Astrocyte of the cerebellum (primary cell): ENCODE results near the gene CREB5.

Source experiments
- DNase-seq: peaks from one replicate; pipeline ENCODE4 v3.0.0-alpha.2; 2011; ENCODE audit warnings: low read depth
- H3K4me3 ChIP-seq: 2 replicates; pipeline ENCODE4 v1.5.1; 2011; ENCODE audit warnings: mild to moderate bottlenecking, low read depth, low read length, moderate library complexity
- in situ Hi-C: cut with HindIII; loops from 2 replicates; pipeline ENCODE4 v1.10.0; 2017; ENCODE audit warnings: low sequenced_read_pairs
- TF ChIP-seq, protein P1 (sequence below): IDR thresholded peaks from 2 replicates; pipeline ENCODE4 v1.5.1; 2012; ENCODE audit warnings: low read length, low read depth, moderate library complexity, mild to moderate bottlenecking; ENCODE audit errors: missing control alignments

CREB5 gene

DNA sequence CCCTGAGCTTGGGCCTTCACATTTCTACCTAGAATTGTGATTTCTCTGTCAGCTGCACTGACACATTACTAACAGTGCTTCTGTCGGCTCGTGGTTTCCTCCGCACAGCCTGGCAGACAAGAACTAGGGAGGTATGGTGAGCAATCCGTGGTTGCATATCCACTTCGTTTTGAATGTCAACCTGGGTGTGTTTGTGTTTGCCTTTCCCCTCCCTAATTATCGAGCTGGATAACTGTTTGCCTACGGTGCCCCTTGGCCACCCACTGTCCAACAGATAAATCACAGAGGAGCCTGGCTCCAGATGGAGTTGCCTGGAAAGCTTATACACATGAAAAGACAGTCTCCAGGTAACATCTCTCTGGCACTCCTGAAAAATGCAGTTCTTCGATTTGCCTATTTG lies 317.0 kb downstream of the CREB5 start:
- TF ChIP-seq, protein P1, sequence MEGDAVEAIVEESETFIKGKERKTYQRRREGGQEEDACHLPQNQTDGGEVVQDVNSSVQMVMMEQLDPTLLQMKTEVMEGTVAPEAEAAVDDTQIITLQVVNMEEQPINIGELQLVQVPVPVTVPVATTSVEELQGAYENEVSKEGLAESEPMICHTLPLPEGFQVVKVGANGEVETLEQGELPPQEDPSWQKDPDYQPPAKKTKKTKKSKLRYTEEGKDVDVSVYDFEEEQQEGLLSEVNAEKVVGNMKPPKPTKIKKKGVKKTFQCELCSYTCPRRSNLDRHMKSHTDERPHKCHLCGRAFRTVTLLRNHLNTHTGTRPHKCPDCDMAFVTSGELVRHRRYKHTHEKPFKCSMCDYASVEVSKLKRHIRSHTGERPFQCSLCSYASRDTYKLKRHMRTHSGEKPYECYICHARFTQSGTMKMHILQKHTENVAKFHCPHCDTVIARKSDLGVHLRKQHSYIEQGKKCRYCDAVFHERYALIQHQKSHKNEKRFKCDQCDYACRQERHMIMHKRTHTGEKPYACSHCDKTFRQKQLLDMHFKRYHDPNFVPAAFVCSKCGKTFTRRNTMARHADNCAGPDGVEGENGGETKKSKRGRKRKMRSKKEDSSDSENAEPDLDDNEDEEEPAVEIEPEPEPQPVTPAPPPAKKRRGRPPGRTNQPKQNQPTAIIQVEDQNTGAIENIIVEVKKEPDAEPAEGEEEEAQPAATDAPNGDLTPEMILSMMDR = no peak
- DNase-seq = no peak
- in situ Hi-C loops = no loop called here
- H3K4me3 ChIP-seq = no peak overlapping the region

- in situ Hi-C loops = no loop called here
- TF ChIP-seq, protein P1 = no peak
- H3K4me3 ChIP-seq = no peak overlapping the region
- DNase-seq = no peak
Observed at GRCh38 chr7:28729727-28730126, 317.4 kb downstream of the CREB5 start.

DNA sequence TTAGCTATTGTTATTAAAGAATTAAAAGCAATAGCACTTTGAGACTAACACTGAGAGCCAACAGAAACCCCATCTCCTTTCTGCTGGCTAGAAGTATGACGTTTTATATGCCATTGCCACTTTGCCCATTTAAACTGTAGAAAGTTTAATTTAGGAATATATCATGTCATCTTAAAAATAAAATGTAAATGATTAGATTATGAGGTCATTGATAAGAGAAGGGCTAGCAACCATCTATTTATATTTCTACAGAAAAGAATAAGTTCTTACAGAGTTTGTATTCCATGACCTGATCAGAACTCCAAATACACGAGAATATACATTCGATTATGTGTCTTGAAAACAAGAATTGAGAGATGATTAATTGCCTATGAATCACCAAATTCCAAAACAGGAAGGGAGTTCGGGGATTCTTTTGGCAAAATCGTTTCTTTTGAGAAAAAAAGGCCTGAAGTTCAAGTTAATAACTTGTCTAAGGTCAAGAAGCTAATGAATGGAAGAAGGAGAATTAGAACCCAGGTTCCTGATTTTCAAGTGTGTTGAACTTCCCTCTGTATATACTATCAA lies 318.9 kb downstream of the CREB5 start:
- no peak for DNase-seq
- in situ Hi-C loops = no loop called here
- no peak overlapping the region for H3K4me3 ChIP-seq
- TF ChIP-seq, protein P1 = no peak

DNA sequence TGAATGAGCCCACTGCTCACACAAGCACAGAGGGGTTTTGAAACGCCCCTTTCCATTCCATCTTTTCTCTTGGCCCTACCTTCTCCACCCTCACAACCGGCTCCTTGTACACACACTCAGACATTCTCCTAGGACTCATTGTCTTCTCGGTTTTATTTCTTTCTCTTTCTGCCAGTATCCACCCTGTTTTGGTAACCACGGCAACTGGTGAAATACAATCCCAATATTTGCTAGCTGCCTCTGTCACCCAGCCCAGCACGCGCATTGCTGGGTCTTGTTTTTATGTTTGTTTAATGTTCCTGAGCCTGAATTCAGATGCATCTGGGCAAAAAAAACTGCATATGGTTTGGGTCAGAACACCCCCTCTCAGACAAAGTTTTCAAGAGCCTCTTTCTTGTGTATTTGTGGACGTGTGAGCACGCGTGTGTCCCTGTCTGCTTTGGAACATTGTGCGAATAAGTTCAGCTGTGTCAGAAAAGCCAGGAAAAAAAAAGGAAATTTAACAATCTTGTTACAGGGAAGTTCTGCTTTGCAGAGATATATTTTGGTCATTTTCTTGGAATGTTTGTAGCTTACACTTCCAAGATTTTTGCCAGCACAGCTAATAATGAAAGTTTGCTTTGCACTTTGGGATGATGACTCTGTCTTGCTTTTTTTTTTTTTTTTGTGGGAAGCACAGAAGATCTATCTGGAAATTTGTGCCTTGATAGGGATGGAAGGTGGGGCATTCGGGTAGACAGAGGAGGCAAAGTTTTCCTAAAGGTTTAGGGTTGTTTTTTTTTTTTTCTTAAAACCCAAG lies 320.0 kb downstream of the CREB5 start:
- in situ Hi-C loops = no loop called here
- TF ChIP-seq, protein P1 = no peak
- no peak overlapping the region for H3K4me3 ChIP-seq
- peak; percentile 53 for DNase-seq

DNA sequence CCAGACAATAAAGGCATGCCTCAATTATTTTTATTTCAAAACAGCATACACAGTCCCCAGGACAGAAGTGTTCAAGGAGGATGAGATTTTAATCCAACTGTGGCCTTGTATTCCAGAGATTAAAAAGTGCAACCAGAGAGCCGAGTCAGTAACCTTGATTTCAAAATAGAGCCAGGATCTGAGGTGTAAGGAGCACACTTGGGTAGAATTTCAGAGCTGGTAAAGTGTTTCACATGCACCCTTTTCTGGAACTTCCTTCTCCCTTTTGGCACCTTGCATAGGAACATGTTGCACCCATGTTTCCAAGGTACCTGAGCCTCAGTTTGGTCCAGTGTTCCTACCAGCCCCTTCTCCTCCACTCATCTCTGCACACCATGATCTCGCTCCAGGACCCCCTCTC lies 320.7 kb downstream of the CREB5 start:
- TF ChIP-seq, protein P1 = no peak
- DNase-seq = no peak
- H3K4me3 ChIP-seq = no peak overlapping the region
- in situ Hi-C loops = no loop called here

DNA sequence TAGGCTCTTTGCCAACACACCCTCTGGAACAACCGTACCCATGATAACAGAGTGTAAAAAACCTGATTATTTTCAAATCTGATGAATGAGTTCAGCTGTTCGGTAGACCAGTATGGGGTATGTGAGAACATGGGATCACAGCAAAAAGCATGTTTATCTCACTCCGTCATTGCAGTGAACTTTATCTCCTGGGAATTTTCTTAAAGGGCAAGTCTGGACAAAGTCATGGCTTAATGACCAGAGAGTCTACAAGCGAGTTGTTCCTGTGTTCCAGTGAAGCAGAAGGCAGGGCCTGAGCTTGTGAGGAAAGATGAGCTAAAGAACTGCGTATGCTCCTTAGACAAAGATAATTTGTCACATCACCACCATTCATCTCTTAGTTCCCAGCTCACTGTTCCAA lies 326.1 kb downstream of the CREB5 start:
- TF ChIP-seq, protein P1 = no peak
- in situ Hi-C loops = no loop called here
- no peak overlapping the region for H3K4me3 ChIP-seq
- no peak for DNase-seq
